HG02588 (cell line): ENCODE results near the gene B4GAT1.

Source experiments
- ATAC-seq: cut with Tn5 transposase; IDR thresholded peaks from one replicate; pipeline ENCODE4 v1.9.1; 2021; ENCODE audit warnings: mild to moderate bottlenecking, moderate library complexity; ENCODE audit not compliant: unreplicated experiment

B4GAT1 gene

GRCh38 chr11:66338276-66339161, 8.9 kb downstream of the B4GAT1 start:
- no peak for ATAC-seq

GRCh38 chr11:66337103-66337899, 10.1 kb downstream of the B4GAT1 start:
- ATAC-seq: no peak

GRCh38 chr11:66336234-66337102, 11.0 kb downstream of the B4GAT1 start, which contains the start of gene RIN1:
RIN1 (minus strand) TSS chr11:66336434; CDS start chr11:66336402, 32 bp downstream.
- peak; percentile 63 for ATAC-seq

GRCh38 chr11:66335531-66336233, 11.7 kb downstream of the B4GAT1 start:
- ATAC-seq: no peak

GRCh38 chr11:66334605-66335442, 12.6 kb downstream of the B4GAT1 start:
- ATAC-seq: no peak

GRCh38 chr11:66333896-66334604, 13.4 kb downstream of the B4GAT1 start:
- ATAC-seq: no peak

GRCh38 chr11:66333220-66333877, 14.1 kb downstream of the B4GAT1 start:
- no peak for ATAC-seq

GRCh38 chr11:66332371-66333219, 14.8 kb downstream of the B4GAT1 start:
- ATAC-seq: no peak

- ATAC-seq: no peak
Measured at GRCh38 chr11:66331542-66332370, 15.7 kb downstream of the B4GAT1 start.

GRCh38 chr11:66330931-66331330, 16.5 kb downstream of the B4GAT1 start:
- ATAC-seq: no peak

GRCh38 chr11:66329165-66329673, 18.2 kb downstream of the B4GAT1 start:
- no peak for ATAC-seq

- no peak for ATAC-seq
Measured at GRCh38 chr11:66328302-66329144, 18.9 kb downstream of the B4GAT1 start.

GRCh38 chr11:66328031-66328301, 19.5 kb downstream of the B4GAT1 start:
- no peak for ATAC-seq

GRCh38 chr11:66327171-66328030, 20.0 kb downstream of the B4GAT1 start:
- no peak for ATAC-seq
